ENCODE measurements around the gene PTGES. TPM values are rescaled to one million over a fixed set of nuclear protein-coding genes. Genes with fewer than 3 reads are reported as not detected.

Gene PTGES
- total and polyA plus RNA-seq, 7 donors: 0.92 to 10.2 (median 3.9) TPM

DNA sequence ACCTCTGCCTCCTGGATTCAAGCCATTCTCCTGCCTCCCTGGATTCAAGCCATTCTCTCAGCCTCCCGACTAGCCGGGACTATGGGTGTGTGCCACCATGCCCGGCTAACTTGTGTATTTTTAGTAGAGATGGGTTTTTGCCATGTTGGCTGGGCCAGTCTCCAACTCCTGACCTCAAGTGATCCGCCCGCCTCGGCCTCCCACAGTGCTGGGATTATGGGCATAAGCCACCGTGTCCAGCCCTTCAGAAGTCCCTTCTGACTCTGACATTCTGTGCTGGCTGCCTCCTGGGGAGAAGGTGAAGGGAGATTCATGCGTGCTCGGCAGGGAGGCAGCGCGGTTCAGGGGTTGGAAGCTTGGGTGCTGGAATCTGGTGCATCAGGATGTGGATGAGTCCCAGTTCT is 58.6 kb downstream of the PTGES start:
- Histone ChIP-seq H3K36me3 (no peaks in the 10 kb centered on the region), H3K9me3 (no peaks in the 10 kb centered on the region), H3K4me3 (no peak overlapping the region), H3K27me3 (peaks cover 0 to 26% (median 15%) of the 10 kb centered on the region in 3 donors), H3K27ac (no peak overlapping the region), H3K4me1 (peaks cover 0 to 19% (median 16%) of the 10 kb centered on the region in 4 donors)
- intact Hi-C loops (cut with DNase I): no loop called here
- WGBS, 2 donors: 44 to 81% methylated on average over 11 of the region's 11 CpGs
- TF ChIP-seq POLR2A (IDR thresholded peaks at IDR 0.05) (no peak), POLR2AphosphoS5 (IDR thresholded peaks at IDR 0.05) (no peak), EP300 (IDR thresholded peaks at IDR 0.05) (no peak)
- TF ChIP-seq, protein P1, sequence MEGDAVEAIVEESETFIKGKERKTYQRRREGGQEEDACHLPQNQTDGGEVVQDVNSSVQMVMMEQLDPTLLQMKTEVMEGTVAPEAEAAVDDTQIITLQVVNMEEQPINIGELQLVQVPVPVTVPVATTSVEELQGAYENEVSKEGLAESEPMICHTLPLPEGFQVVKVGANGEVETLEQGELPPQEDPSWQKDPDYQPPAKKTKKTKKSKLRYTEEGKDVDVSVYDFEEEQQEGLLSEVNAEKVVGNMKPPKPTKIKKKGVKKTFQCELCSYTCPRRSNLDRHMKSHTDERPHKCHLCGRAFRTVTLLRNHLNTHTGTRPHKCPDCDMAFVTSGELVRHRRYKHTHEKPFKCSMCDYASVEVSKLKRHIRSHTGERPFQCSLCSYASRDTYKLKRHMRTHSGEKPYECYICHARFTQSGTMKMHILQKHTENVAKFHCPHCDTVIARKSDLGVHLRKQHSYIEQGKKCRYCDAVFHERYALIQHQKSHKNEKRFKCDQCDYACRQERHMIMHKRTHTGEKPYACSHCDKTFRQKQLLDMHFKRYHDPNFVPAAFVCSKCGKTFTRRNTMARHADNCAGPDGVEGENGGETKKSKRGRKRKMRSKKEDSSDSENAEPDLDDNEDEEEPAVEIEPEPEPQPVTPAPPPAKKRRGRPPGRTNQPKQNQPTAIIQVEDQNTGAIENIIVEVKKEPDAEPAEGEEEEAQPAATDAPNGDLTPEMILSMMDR (IDR thresholded peaks at IDR 0.05): no peak
- no peak for DNase-seq

DNA sequence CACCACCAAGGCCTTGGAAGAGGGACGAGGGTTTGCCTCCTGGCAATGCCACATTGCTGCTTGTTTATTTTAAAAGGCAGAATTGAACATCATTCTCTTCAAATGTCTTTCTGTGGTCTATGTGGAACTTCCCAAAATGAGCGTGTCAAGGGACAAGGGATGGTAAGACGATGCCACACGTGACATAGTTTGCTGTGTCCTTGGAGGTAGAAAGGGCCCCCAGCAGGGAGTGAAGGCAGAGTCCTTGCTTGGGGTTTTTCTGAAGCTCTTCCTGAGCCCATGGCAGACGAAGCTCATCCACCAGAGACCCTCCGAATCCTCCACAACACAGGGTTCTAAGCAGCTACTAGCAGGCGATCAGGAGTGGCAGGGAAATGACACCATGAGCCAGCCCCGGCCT is 59.1 kb downstream of the PTGES start:
- Histone ChIP-seq H3K27ac (no peak overlapping the region), H3K9me3 (no peaks in the 10 kb centered on the region), H3K36me3 (no peaks in the 10 kb centered on the region), H3K4me1 (peaks cover 0 to 19% (median 16%) of the 10 kb centered on the region in 4 donors), H3K4me3 (no peak overlapping the region), H3K27me3 (peaks cover 0 to 21% (median 11%) of the 10 kb centered on the region in 3 donors)
- intact Hi-C loops (cut with DNase I): no loop called here
- 75 to 81% methylated on average over 8 of the region's 8 CpGs for WGBS, 2 donors
- DNase-seq: no peak
- TF ChIP-seq POLR2AphosphoS5 (IDR thresholded peaks at IDR 0.05) (no peak), POLR2A (IDR thresholded peaks at IDR 0.05) (no peak), EP300 (IDR thresholded peaks at IDR 0.05) (no peak)
- TF ChIP-seq, protein P1 (IDR thresholded peaks at IDR 0.05): no peak

DNA sequence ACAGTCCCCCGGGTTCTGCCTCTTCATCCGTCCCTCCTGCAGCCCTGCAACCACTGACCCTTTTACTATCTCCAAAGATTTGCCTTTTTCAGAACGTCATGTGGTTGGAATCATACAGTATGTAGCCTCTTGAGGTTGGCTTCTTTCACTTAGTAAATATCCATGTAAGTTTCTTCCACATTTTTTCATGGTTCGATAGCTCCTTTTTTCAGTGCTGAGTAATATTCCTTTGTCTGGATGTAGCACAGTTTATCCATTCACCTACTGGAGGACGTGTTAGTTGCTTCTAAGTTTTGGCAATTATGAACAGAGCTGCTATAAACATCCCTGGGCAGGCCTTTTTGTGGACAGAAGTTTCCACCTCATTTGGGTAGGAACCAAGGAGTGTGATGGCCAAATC is 60.3 kb downstream of the PTGES start:
- Histone ChIP-seq H3K9me3 (no peaks in the 10 kb centered on the region), H3K4me1 (peaks cover 0 to 9% (median 9%) of the 10 kb centered on the region in 4 donors), H3K27ac (no peak overlapping the region), H3K27me3 (peaks cover 0 to 9% (median 1%) of the 10 kb centered on the region in 3 donors), H3K36me3 (no peaks in the 10 kb centered on the region), H3K4me3 (no peak overlapping the region)
- TF ChIP-seq, protein P1 (IDR thresholded peaks at IDR 0.05): no peak
- no peak for TF ChIP-seq EP300 (IDR thresholded peaks at IDR 0.05)
- no peak for TF ChIP-seq POLR2AphosphoS5 (IDR thresholded peaks at IDR 0.05)
- TF ChIP-seq POLR2A (IDR thresholded peaks at IDR 0.05): no peak
- no peak for DNase-seq
- WGBS, 2 donors: 80 to 84% methylated on average over 5 of the region's 5 CpGs
- intact Hi-C loops (cut with DNase I): no loop called here

Other genes with a start within 250 kb of the PTGES start
- 1 to 10 TPM in 1 of 4 donors, under 1 TPM in 1, not detected in 2; 0.82 to 1.2 TPM for gene C9orf50, start 131.9 kb downstream of the PTGES start, total RNA-seq
- gene C9orf50, start 131.9 kb downstream of the PTGES start, polyA plus RNA-seq: under 1 TPM in 1 of 3 donors, not detected in 2; 0.03 TPM
- 10 to 100 TPM in 3 of 4 donors, 1 to 10 TPM in 1; 5.8 to 22.5 (median 16.9) TPM for gene NTMT1, start 126.9 kb downstream of the PTGES start, total RNA-seq
- gene NTMT1, start 126.9 kb downstream of the PTGES start, polyA plus RNA-seq: 10 to 100 TPM; 25.8 to 49.3 (median 27.5) TPM
- 10 to 100 TPM in 2 of 4 donors, 1 to 10 TPM in 2; 8.9 to 10.3 (median 9.8) TPM for gene ASB6, start 110.9 kb downstream of the PTGES start, total RNA-seq
- 10 to 100 TPM in 1 of 3 donors, 1 to 10 TPM in 2; 8.4 to 20.8 (median 9.7) TPM for gene ASB6, start 110.9 kb downstream of the PTGES start, polyA plus RNA-seq
- 1 to 10 TPM in 2 of 4 donors, under 1 TPM in 1, not detected in 1; 0.49 to 4.7 (median 2.9) TPM for gene PRRX2, start 87.4 kb downstream of the PTGES start, total RNA-seq
- gene PRRX2, start 87.4 kb downstream of the PTGES start, polyA plus RNA-seq: 1 to 10 TPM in 2 of 3 donors, under 1 TPM in 1; 0.46 to 4.2 (median 1.1) TPM
- gene TOR1B, start 50.1 kb upstream of the PTGES start, total RNA-seq: 10 to 100 TPM; 20.2 to 22.9 (median 21.3) TPM
- 10 to 100 TPM in 2 of 3 donors, 1 to 10 TPM in 1; 7.8 to 31.3 (median 11.1) TPM for gene TOR1B, start 50.1 kb upstream of the PTGES start, polyA plus RNA-seq
- gene TOR1A, start 71.1 kb upstream of the PTGES start, total RNA-seq: 10 to 100 TPM; 31.6 to 51.2 (median 36.1) TPM
- 10 to 100 TPM; 12.5 to 27.6 (median 13.2) TPM for gene TOR1A, start 71.1 kb upstream of the PTGES start, polyA plus RNA-seq
- gene C9orf78, start 82.2 kb upstream of the PTGES start, total RNA-seq: 100 to 1,000 TPM in 1 of 4 donors, 10 to 100 TPM in 3; 55.7 to 172 (median 66.0) TPM
- gene C9orf78, start 82.2 kb upstream of the PTGES start, polyA plus RNA-seq: 10 to 100 TPM; 63.1 to 84.1 (median 74.9) TPM
- gene USP20, start 82.4 kb upstream of the PTGES start, total RNA-seq: 10 to 100 TPM; 17.5 to 52.1 (median 21.8) TPM
- gene USP20, start 82.4 kb upstream of the PTGES start, polyA plus RNA-seq: 10 to 100 TPM in 1 of 3 donors, 1 to 10 TPM in 2; 7.9 to 26.7 (median 9.6) TPM

All from sigmoid colon (tissue), 7 donors.